HG03095 (cell line): ENCODE results near the gene IRF2BPL.
A peak's percentile ranks its signal among the peaks of the same experiment; 100 is the strongest.

ENCODE experiments used
- ATAC-seq: cut with Tn5 transposase; IDR thresholded peaks from one replicate; pipeline ENCODE4 v1.9.1; 2021; ENCODE audit warnings: moderate library complexity; ENCODE audit not compliant: unreplicated experiment

The IRF2BPL gene

GRCh38 chr14:76993752-76994151 lies 34.8 kb downstream of the IRF2BPL start:
- ATAC-seq: no peak

DNA sequence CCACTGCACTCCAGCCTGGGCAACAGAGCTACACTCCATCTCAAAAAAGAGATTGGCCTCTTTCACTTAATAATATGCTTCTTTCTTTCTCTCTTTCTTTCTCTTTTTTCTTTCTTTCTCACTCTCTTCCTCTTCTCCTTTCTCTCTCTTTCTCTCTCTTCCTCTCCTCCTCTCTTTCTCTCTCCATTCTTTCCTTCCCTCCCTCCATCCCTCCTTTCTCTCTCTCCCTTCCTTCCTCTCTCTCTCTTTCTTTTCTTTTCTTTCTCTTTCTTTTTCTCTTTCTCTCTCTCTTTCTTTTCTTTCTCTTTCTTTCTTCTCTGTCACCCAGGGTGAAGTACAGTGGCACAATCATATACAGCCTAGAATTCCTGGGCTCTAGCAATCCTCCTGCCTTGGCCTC lies 38.4 kb downstream of the IRF2BPL start:
- ATAC-seq: no peak

DNA sequence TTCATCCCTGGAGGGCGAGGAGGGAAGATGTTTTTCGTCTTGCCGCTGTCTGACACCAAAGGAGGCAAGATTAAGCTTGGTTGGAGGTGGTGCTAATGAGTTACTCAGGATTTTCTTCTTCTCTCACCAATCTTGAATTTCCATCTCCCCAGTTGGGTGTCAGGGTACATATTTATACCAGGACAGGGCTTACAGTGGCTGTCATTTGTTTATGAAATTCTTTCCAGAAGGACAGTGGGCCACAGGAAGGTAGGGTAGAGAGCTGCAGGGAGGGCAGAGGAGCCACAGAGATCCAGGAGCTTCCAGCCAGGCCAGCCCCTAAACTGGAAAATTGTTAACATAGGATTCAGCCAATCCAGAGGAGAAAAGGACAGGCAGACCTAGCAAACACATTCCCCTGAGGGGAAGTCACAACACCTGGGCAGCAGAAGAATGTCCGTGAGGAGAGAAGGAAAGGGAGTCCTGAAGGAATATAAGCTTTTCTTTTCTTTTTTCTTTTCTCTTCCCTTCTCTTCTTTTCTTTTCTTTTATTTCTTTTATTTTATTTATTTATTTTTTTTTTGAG lies 40.5 kb downstream of the IRF2BPL start:
- no peak for ATAC-seq

DNA sequence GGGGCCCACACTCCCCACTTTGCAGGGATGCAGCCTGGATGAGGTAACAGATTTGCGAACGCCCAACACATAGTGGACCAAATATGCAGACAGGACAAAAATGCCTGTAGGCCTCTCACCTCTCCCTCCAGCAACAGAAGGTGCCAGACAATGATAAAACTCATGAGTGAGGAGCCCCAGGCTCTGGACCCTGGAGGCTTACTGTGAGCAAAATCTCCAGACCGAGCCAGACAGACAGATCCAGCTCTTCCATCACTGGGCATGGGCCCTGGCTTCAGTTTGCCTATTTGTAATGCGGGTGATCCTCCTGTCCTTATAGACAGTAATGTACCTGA lies 42.3 kb downstream of the IRF2BPL start:
- ATAC-seq: no peak

- ATAC-seq: no peak
Observed at GRCh38 chr14:76985540-76986230, 42.8 kb downstream of the IRF2BPL start.

- ATAC-seq: no peak
Observed at GRCh38 chr14:76984787-76985375, 43.6 kb downstream of the IRF2BPL start.

GRCh38 chr14:76984297-76984696 lies 44.2 kb downstream of the IRF2BPL start:
- no peak for ATAC-seq

- no peak for ATAC-seq
Observed at GRCh38 chr14:76981670-76982069, 46.8 kb downstream of the IRF2BPL start.

DNA sequence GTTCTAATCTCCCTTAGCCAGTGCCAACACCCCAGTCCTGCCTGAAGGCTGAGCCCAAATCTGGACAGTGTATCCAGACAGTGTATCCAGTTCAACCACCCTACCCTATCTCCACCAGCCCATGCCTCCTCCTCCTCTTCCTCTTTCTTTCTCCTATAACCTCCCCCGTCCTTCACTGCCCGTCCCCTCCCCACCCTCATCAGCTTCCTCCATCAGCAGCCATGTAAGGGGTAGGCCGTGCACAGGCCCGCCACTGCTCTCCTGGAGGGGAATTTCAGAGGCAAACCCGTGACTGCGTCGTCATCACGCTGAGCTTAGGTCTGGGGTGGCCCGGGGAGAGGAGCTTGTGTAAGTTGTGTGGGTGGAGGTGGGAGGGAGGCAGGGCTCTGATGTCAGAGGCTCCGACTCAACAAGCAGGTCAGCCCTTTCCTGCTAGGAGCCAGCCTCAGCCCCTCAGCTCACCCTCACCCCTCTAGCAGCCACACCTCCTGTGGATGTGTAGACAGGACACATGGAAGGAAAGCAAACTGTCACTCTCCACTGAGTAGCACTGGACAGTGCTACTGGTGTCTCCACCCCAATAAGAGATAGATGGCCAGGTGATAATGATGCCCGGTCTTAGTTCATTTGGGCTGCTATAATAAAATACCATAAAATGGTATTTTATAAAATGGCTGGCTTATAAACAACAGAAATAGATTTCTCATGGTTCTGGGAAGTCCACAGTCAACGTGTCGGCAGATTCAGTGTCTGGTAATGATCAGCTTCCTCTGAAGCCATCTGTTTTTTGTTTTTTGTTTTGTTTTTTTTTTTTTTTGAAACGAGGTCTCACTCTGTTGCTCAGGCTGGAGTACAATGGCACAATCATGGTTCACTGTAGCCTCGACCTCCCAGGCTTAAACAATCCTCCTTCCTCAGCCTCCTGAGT lies 50.5 kb downstream of the IRF2BPL start:
- ATAC-seq: peak; percentile 95

GRCh38 chr14:76976240-76977005 lies 52.1 kb downstream of the IRF2BPL start:
- no peak for ATAC-seq

DNA sequence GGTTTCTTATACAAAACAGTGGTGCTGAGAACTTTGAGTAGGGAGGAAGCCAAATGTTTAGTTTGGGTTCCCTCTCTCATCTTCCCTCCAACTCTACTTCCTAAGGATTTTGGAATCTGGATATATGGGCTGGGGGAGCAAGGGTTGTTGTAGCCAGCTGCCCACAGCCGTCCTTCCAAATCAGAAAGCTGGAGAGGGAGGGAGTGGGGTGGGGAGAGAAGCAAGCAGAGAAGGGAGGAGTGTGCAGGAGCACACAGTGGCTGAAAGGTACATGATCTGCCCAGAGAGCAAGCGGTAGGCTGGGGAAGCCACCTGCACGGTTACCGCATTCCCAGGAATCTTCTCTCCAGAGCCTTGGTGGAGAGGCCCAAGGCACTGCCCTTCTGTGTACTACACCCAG lies 52.7 kb downstream of the IRF2BPL start:
- ATAC-seq: no peak

DNA sequence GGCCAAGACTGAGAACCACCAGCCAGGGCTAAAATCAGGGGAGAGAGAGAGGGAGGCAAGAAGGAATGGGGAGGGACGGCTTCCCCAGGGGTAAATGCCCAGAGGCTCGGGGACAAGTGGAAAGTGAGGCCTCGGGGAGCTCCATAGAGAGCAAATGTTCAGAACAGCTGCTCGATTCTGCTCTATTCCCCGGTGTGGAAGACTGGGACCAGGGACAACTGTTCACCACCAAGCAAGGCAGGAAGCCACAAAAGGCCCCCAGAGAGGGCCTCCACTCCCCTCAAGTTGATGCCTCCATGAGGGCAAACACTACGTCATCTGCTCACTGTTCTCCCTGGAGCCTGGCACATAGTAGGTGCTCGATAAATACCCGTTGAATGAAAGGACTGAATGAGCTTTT lies 53.5 kb downstream of the IRF2BPL start:
- no peak for ATAC-seq
